Measurements from ENCODE around the gene FAM163A.
"Not testable (repeated sequence)": the region's sequence is repeated elsewhere in the genome, so short reads cannot be mapped to it uniquely, and the experiment has no call there.

FAM163A gene

DNA sequence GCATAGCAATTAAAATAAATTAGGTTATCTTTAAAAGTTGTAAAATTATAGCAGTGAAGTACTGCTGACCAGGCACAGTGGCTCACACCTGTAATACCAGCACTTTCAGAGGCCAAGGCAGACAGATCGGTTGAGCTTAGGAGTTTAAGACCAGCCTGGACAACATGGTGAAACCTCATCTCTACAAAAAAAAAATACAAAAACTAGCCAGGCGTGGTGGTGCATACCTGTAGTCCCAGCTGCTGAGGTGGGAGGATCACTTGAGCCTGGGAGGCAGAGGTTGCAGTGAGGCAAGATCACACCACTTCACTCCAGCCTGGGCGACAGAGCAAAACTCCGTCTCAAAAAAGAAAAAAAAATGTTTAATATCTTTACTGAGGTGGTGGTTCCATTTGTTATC lies 112.7 kb downstream of the FAM163A start:
- not testable (repeated sequence) for DNase-seq (ENCODE audit: low spot score)

DNA sequence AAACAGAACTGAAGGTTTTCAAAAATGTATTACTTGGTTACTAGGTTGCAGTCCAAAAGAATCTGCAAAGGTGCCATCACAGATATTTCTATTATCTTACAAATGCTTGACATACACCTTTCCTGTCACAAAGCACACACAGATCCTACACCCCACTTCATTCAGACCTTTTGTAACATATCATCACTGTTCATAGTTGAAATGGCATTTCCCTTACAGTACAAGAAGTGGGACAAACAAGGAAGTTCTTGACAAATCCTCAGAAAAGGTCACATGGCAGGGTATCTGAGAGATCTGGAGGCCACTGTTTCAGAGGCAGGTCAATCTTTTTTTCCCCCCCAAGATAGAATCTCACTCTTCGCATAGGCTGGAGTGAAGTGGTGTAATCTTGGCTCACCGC lies 113.2 kb downstream of the FAM163A start:
- DNase-seq (ENCODE audit: low spot score) = no peak

DNA sequence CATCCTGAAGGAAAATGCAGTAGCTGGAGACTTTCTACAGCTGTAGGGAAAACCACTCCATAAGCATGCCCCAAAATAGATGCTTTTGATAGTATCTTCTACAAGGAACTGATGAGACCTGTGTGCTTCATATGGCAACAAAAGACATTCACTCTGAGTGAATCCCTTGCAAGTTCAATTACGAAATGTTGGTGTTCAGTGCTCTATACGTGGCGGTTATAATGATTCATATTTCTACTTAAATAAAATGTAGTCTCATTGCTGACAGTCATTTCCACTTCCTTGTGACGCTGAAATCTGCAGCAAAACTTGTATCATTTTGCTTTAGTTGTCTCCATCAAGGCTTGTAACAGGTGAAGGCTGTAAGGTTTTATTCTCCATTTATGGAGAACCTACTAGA lies 113.9 kb downstream of the FAM163A start:
- DNase-seq (ENCODE audit: low spot score) = no peak

DNA sequence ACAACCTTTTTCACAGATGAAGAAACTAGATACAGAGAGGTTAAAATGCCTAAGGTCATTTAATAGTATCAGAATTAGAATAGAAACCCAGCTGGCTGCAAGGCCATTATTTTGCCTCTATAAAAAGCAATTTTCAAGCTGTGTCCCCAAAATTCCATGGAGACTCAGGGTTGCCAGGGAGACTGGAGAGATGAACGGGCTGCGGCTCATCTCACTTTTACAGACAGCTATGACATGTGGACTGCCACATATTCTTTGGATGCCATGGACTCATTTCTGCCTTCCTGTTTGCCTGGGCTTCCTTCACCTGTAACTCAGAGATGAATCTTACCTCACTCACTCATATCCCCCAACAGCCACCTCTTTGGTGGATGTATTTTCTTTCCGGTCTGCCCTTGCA lies 117.6 kb downstream of the FAM163A start:
- DNase-seq (ENCODE audit: low spot score) = no peak

DNA sequence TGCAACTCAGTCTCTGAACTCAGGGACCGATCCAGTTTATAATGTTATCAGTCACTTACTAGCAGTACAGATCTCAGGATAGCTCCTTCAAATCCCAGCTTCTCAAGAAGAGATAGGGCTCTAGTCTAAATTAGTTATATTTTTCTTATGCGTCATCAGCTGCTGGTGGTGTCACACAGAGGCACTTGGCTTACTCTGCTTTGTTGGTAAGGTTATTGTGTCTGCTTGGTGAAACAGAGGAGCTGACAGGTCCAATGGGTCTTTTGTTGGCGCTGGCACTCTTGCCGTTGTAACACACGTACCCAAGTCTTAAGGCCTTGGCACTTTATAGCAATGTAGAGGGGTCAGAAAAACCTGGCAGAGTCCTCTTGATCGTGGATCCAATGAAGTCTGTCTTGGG lies 122.3 kb downstream of the FAM163A start:
- DNase-seq (ENCODE audit: low spot score) = no peak

Measured in hematopoietic multipotent progenitor cell treated with erythropoietin and hydrocortisone succinate and interleukin-3 and kit ligand, for 17 days (in vitro differentiated cells).